GM10266 (cell line): ENCODE data around the gene MRPS18A.

ENCODE experiments used
- DNase-seq: peaks from one replicate; pipeline ENCODE4 v3.0.0; 2012; ENCODE audit errors: extremely low spot score
- TF ChIP-seq, protein P1 (sequence below): IDR thresholded peaks from 2 replicates; pipeline ENCODE4 v1.5.1; 2012; ENCODE audit warnings: mild to moderate bottlenecking, low read depth; ENCODE audit not compliant: control insufficient read depth, insufficient read depth; ENCODE audit errors: missing control alignments

Gene MRPS18A

GRCh38 chr6:43730634-43731033 lies 43.0 kb upstream of the MRPS18A start:
- DNase-seq = no peak
- TF ChIP-seq, protein P1, sequence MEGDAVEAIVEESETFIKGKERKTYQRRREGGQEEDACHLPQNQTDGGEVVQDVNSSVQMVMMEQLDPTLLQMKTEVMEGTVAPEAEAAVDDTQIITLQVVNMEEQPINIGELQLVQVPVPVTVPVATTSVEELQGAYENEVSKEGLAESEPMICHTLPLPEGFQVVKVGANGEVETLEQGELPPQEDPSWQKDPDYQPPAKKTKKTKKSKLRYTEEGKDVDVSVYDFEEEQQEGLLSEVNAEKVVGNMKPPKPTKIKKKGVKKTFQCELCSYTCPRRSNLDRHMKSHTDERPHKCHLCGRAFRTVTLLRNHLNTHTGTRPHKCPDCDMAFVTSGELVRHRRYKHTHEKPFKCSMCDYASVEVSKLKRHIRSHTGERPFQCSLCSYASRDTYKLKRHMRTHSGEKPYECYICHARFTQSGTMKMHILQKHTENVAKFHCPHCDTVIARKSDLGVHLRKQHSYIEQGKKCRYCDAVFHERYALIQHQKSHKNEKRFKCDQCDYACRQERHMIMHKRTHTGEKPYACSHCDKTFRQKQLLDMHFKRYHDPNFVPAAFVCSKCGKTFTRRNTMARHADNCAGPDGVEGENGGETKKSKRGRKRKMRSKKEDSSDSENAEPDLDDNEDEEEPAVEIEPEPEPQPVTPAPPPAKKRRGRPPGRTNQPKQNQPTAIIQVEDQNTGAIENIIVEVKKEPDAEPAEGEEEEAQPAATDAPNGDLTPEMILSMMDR = no peak

- TF ChIP-seq, protein P1 = no peak
- no peak for DNase-seq
These were observed 41.9 kb upstream of the MRPS18A start for GRCh38 chr6:43729537-43729936.

GRCh38 chr6:43728586-43728985 lies 41.0 kb upstream of the MRPS18A start:
- no peak for DNase-seq
- TF ChIP-seq, protein P1 = no peak

DNA sequence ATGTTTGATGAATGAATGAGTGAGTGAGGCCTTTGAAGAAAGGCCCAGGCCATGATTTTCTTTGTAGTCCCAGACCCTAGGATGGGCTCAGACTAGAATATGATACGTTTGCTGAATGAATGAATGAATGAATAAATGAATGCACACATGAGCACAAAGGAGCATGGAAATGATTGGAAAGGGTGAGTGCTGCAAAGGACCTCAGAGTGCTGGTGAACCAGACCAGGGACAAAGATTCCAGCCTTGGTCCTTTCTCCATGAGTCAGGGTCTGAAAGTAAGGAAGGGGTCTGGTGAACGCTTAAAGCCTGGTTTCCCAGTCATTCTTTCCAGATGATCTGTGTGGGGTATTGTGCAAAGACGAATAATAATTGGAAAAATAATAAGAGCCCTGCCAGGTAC lies 40.0 kb upstream of the MRPS18A start:
- TF ChIP-seq, protein P1 = no peak
- no peak for DNase-seq

DNA sequence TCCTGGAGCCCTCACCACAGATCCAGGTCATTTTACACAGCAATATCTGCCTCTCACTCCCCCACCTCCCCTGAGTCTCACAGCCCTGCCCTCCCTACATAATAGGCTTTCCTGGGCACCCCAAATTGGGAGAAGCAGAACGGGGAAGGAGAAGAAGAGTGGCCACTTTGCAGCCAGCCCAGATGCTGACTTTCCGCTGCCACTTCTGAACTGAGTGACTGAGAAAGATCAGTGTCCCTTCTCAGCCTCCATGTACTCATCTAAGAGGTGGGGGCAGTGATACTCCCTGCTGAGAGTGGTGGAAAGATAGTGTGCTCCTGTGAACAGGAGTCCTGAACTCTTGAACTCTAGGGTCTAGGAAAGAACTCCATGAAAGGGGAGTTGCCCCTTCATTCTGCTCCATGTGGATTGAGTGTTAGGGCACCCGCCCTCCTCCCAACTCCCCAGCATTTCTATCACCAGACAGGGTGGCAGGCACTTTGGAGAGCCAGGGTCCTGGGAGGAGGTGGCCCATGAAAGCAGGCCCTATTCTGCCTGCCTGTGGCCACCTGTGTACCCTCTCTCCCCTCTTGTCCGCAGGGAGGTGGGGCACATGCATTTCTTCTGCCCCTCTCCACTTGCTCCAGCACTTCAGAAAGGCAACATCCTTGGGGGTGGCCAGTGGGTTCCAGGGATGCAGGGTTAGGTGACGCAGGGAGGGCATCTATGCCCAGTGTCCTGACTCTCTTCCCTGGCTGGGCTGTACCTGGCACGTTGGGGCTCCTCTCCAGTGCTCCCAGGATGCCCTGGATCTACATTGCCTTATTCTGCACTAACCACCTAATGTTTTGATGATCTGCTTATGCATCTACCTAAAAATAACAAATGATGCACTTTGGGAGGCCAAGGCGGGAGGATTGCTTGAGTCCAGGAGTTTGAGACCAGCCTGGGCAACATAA lies 38.3 kb upstream of the MRPS18A start:
- TF ChIP-seq, protein P1 = no peak
- no peak for DNase-seq

- DNase-seq = peak; percentile 57
- TF ChIP-seq, protein P1 = no peak
These were observed 37.5 kb upstream of the MRPS18A start for GRCh38 chr6:43724914-43725642.

DNA sequence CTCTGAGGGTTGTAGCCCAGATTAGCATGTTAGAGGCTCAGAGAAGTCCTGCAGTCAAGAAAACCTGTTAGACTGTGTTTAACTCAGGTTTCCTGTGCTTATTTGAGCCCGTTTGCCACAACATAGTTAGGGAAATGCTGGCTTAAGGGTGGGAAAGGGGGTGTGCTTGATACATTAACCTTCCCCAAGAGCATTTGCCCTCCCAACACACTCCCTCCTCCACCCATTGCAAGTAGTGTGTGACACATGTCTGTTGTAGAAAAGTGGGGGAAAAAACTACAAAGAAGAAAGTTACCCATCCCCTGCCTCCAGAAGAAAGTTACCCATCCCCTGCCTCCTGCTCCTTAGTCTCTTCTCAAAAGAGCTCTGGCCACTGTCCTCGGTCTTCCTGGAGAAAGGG lies 36.8 kb upstream of the MRPS18A start:
- DNase-seq = no peak
- TF ChIP-seq, protein P1 = no peak
